Astrocyte of the cerebellum (primary cell): Measurements from ENCODE around the gene NBPF26.
"Not testable (repeated sequence)": the region's sequence is repeated elsewhere in the genome, so short reads cannot be mapped to it uniquely, and the experiment has no call there.

Source experiments
- DNase-seq: peaks from one replicate; pipeline ENCODE4 v3.0.0-alpha.2; 2011; ENCODE audit warnings: low read depth
- H3K4me3 ChIP-seq: 2 replicates; pipeline ENCODE4 v1.5.1; 2011; ENCODE audit warnings: mild to moderate bottlenecking, low read depth, low read length, moderate library complexity
- in situ Hi-C: cut with HindIII; loops from 2 replicates; pipeline ENCODE4 v1.10.0; 2017; ENCODE audit warnings: low sequenced_read_pairs
- TF ChIP-seq, protein P1 (sequence below): IDR thresholded peaks from 2 replicates; pipeline ENCODE4 v1.5.1; 2012; ENCODE audit warnings: low read length, low read depth, moderate library complexity, mild to moderate bottlenecking; ENCODE audit errors: missing control alignments

The NBPF26 gene

DNA sequence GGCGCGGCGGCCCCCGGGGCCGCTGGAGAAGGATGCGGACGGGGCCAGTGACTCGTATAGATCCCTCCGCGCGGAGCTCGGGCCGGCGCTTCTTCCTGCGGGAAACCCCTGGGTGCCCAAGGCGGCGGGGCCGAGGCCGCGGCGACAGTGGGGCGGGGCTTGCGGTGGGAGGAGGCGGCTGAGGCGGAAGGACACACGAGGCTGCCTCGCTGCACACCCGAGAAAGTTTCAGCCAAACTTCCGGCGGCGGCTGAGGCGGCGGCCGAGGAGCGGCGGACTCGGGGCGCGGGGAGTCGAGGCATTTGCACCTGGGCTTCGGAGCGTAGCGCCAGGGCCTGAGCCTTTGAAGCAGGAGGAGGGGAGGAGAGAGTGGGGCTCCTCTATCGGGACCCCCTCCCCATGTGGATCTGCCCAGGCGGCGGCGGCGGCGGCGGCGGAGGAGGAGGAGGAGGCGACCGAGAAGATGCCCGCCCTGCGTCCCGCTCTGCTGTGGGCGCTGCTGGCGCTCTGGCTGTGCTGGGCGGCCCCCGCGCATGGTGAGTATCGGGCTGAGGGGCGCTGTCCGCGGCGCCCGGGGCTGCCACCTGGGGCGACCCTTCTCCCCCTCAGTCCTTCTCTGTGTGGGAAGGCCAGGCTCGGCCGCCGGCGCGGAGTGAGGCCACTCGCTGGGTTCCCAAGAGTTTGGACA lies at the start of gene NBPF26:
Gene NBPF26, plus strand, starts transcription at position 231 of the 688 bp plus-strand sequence.
- peak; percentile 16 for DNase-seq
- H3K4me3 ChIP-seq: peak within 1 kb of the TSS; percentile 47
- in situ Hi-C loops: not testable (repeated sequence)

DNA sequence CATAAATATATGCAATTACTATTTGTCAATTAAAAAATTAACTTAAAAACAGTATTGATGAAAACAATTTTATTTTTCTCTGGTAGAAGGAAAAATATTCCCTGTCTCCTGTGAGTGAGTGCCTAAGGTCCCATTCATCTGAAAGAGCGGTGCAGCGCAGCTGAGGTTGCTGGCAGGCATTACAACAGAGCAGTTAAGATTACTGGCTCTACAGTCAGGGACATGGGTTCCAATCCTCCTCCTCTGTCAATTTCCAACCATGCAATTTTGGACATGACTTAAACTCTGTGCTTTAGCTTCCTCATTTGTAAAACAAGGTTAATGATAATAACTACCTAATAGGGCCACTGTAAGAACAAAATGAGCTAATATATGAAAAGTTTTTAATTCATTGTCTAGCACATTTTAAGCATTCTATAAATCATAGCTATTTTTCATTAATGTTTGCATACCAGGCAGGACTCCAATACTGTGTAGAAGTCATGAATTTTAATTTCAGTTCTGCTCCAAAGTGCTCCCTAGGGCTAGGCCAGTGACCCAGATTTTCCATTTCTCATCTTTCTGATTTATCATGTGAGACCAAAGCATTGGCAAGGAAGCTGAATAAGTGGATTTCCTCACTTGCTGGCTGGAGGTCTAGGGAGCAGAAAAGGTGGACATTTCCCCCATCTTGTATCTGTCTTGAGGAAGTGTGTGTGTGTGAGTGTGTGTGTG lies 43.5 kb upstream of the NBPF26 start:
- DNase-seq, H3K4me3 ChIP-seq, in situ Hi-C loops: not testable (repeated sequence)

DNA sequence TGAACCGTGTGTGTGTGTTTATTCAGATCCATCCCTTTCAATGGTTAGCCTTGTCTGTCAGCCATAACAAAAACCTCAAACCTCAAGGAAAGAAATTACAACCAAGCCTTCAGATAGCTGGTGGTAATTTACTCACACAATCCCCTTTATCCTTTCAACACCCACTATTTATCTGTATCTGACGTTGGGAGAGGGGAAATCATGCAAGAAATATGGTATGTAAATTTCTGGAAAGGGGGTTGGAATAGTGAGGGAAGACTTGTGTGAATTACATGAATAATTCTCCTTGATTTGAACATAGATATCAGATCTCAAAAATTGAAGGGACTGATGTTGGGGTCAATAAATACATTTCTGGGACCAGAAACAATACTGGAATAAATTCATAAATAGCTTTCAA lies 42.8 kb upstream of the NBPF26 start:
- in situ Hi-C loops, DNase-seq, H3K4me3 ChIP-seq: not testable (repeated sequence)

DNA sequence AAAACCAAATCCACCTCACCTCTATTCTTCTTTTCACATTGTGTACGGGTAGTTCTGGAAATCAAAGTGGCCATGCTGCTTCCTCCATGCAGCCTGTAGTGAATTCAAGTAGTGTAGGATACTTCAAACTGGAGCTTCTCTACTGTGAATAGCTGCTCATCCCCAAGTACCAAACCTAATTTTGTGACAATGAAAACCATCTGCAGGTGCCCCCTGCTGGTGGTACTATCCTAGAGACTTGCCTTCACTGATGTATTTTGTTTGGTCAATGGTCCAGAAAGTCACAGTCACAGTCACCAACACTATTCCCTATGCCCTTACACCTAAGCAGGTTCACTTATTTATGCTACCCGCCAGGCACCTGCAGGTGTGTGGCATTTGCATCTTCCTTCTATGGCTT lies 39.3 kb upstream of the NBPF26 start:
- in situ Hi-C loops, H3K4me3 ChIP-seq, DNase-seq: not testable (repeated sequence)

DNA sequence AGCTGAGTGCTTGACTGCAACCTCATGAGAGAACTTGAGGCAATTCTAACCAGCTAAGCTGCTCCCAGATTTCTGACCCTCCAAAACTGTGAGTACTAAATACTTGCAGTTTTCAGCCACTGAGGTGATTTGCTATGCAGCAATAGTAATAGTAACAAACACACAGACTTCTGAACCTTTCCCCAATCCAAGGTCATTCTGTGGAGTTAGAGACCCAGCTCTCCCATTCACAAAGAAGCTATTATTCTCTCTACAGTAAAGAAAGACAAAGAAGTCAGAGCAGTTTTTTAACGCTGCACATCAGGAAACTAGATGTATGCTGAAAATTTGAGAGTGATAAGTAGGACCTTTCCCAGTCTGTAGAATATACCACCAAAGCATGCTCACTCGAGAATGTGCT lies 38.1 kb upstream of the NBPF26 start:
- H3K4me3 ChIP-seq, in situ Hi-C loops, DNase-seq: not testable (repeated sequence)

DNA sequence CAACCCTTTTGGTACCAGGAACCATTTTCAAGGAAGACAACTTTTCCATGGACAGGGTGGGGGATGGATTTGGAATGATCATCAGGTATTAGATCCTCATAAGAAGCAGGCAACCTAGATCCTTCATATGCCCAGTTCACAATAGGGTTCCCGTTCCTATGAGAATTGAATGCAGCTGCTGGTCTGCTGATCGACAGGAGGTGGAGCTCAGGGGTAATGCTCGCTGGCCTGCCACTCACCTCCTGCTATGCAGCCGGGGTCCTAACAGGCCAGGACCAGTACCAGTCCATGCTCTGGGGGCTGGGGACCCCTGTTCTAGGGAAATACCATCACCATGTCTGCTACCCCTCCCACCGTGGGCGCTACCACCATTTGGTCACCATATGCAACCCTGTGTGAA lies 36.5 kb upstream of the NBPF26 start:
- in situ Hi-C loops, DNase-seq: not testable (repeated sequence)

DNA sequence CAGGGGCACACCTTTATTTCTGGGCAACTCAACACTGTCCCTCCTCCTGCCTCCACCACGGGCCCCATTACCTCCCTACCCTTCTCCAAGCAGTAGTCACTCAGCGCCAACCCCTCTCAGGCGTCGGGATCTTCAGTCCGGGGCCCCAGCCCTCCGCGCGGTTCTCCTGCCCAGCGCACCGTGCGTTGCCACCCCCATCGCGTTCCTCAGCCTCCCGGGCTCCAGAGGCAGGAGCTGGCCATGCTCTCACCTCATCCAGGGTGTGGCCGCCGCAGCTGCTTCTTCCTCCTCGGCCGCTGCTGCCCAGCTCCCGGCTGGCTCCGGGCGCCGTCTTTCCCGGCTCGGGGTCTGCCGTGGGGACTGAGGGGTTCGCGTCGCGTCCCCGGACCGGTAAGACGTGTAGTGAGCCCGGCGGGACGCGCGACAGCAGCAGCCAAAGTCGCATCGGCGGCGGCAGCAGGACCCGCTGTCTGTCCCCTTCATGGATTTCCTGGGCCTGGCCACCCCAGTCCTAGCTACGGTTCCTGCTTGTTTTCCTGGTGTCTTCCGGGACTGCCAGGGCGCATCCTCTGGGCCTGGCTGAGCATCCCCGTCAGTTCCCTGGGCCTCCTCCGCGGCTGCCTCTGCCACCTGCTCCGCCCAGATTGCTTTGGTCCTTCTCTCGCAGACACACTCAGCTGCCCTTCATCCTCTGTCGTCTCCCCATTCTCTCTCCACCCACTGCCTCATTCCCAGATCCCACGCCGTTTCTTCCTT lies 22.8 kb upstream of the NBPF26 start:
- in situ Hi-C loops: not testable (repeated sequence)

More for the DNA sequence above, 36.5 kb upstream of the NBPF26 start:
- H3K4me3 ChIP-seq: not testable (repeated sequence)

DNA sequence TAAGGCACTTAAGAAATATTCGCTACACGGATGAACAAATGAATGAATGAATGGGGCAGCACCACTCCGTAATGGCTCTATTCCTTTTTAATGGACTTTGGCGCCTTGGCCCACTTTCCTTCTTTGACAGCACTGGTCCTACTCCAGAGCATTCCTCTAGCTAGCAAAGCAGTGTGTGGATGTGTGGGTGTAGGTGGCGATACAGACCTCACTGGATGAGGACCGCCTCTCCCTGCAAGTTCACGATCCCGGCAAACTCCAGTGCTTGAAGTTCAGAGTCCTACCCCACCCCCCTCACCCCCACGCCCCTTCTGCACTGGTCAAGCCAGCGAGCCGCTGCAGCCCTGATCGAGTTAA lies 409 bp upstream of the NBPF26 start:
- H3K4me3 ChIP-seq, in situ Hi-C loops, DNase-seq: not testable (repeated sequence)

More for the DNA sequence above, 22.8 kb upstream of the NBPF26 start:
- not testable (repeated sequence) for H3K4me3 ChIP-seq, DNase-seq

DNA sequence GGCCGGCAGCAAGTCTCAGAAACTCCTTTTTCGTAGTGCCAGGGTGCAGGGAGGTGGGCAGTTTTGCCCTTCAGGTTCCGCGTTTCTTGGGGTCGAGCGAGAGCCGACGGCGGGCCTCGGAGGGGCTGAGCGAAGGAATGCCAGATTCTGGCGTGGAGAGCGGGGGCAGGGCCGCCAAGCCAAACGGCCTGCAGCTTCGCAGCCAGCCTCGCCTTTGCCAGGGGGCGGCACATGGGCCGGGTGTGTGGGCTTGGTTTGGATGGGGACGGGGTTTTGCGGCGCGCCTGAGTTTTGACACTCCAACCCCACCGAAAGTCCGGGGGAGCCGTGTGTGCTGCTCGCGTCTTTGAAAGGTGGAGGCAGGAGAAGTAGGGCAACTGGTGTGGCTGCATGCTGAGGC lies 762 bp downstream of the NBPF26 start:
- in situ Hi-C loops: not testable (repeated sequence)

DNA sequence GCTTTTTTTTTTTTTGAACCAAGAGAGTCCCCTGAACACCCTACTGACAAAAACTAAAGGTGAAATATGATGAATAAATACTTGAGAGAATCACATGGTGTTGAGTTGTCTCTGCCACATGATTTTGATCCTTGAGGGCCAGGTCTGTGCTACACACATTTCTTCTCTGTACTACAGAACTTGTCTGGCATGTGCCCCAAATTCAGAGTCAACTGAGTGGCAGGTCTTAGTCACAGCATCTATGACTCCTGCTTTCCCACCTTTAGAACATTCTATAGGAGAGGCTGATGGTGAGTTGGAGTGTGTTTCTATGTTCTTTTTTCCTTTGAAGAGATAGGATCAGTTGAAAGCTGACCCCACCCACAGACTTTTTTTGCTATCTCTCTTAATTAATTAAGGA lies 5.1 kb downstream of the NBPF26 start:
- in situ Hi-C loops, DNase-seq, H3K4me3 ChIP-seq: not testable (repeated sequence)

More for the DNA sequence above, 762 bp downstream of the NBPF26 start:
- peak overlapping the region; percentile 47 for H3K4me3 ChIP-seq
- not testable (repeated sequence) for DNase-seq

DNA sequence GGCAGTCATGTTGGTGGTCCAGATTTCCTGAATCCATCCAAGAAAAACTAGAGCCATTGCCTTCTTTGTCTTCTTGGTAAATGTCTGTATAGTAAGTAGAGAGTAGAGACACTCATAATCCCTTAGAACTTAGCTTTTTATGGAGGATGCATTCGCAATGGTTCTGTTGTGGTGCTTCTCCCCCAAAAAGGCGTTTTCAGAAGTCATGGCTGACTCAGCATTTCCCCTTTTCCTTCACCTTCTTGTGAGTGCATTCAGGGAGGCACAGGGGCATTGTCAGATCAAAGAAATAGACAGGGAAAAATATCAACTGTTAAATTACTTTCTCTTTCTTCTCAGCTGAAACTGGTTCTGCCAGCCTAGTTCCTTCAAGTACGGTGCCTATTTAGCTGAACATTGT lies 45.3 kb downstream of the NBPF26 start:
- DNase-seq, in situ Hi-C loops: not testable (repeated sequence)

DNA sequence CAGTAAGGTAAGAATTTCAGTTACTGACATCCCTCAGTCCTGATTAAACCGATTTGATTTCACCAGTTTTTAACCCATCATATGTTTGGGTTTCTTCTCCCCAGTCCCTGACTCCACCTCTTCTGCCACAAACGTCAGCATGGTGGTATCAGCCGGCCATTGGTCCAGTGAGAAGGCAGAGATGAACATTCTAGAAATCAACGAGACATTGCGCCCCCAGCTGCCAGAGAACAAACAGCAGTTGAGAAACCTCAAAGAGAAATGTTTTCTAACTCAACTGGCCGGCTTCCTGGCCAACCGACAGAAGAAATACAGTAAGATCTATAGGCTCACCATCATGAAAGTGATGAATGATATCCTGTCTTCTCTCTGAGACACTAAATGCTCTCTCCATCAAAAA lies 81.7 kb downstream of the NBPF26 start:
- DNase-seq, H3K4me3 ChIP-seq, in situ Hi-C loops: not testable (repeated sequence)

More for the DNA sequence above, 45.3 kb downstream of the NBPF26 start:
- not testable (repeated sequence) for H3K4me3 ChIP-seq

DNA sequence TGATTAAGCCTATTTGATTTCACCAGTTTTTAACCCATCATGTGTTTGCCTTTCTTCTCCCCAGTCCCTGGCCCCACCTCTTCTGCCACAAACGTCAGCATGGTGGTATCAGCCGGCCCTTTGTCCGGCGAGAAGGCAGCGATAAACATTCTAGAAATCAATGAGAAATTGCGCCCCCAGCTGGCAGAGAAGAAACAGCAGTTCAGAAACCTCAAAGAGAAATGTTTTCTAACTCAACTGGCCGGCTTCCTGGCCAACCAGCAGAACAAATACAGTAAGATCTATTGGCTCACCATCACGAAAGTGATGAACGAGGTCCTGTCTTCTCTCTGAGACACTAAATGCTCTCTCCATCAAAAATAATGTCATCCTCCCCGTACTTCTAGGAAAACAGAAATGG lies 88.1 kb downstream of the NBPF26 start:
- in situ Hi-C loops, H3K4me3 ChIP-seq, DNase-seq: not testable (repeated sequence)
- TF ChIP-seq, protein P1, sequence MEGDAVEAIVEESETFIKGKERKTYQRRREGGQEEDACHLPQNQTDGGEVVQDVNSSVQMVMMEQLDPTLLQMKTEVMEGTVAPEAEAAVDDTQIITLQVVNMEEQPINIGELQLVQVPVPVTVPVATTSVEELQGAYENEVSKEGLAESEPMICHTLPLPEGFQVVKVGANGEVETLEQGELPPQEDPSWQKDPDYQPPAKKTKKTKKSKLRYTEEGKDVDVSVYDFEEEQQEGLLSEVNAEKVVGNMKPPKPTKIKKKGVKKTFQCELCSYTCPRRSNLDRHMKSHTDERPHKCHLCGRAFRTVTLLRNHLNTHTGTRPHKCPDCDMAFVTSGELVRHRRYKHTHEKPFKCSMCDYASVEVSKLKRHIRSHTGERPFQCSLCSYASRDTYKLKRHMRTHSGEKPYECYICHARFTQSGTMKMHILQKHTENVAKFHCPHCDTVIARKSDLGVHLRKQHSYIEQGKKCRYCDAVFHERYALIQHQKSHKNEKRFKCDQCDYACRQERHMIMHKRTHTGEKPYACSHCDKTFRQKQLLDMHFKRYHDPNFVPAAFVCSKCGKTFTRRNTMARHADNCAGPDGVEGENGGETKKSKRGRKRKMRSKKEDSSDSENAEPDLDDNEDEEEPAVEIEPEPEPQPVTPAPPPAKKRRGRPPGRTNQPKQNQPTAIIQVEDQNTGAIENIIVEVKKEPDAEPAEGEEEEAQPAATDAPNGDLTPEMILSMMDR: peak; percentile 22

DNA sequence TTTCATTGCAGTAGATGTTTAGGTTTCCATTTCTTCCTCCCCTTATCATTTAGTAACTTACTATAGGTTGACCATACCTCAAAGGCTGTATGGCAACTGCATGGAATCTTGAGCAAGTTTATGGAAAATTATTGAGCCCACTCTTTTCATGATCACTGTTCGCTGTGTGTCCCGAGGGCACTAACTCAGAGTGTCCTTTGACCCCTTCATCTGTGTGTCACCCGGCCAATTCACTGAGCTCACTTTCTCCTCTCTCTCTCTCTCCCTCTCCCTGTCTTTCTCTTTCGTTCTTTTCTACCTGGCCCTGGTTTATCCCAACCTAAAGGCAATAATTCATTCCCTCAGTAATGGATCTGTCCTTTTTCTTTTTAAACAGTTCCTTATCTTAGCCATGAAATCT lies 101.3 kb downstream of the NBPF26 start:
- H3K4me3 ChIP-seq, in situ Hi-C loops, DNase-seq: not testable (repeated sequence)

DNA sequence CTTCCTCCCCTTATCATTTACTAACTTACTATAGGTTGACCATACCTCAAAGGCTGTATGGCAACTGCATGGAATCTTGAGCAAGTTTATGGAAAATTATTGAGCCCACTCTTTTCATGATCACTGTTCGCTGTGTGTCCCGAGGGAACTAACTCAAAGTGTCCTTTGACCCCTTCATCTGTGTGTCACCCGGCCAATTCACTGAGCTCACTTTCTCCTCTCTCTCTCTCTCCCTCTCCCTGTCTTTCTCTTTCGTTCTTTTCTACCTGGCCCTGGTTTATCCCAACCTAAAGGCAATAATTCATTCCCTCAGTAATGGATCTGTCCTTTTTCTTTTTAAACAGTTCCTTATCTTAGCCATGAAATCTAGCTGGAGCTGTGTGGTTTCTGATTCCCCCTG lies 102.9 kb downstream of the NBPF26 start:
- DNase-seq, in situ Hi-C loops, H3K4me3 ChIP-seq: not testable (repeated sequence)
